ELR (cell line): Measurements from ENCODE around the gene ADGRE3.
A peak's percentile ranks its signal among the peaks of the same experiment; 100 is the strongest.

ENCODE experiments used
- DNase-seq: peaks from one replicate; pipeline ENCODE4 v3.0.0-alpha.2; 2015; ENCODE audit warnings: low read depth

The ADGRE3 gene, protein sequence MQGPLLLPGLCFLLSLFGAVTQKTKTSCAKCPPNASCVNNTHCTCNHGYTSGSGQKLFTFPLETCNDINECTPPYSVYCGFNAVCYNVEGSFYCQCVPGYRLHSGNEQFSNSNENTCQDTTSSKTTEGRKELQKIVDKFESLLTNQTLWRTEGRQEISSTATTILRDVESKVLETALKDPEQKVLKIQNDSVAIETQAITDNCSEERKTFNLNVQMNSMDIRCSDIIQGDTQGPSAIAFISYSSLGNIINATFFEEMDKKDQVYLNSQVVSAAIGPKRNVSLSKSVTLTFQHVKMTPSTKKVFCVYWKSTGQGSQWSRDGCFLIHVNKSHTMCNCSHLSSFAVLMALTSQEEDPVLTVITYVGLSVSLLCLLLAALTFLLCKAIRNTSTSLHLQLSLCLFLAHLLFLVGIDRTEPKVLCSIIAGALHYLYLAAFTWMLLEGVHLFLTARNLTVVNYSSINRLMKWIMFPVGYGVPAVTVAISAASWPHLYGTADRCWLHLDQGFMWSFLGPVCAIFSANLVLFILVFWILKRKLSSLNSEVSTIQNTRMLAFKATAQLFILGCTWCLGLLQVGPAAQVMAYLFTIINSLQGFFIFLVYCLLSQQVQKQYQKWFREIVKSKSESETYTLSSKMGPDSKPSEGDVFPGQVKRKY

DNA sequence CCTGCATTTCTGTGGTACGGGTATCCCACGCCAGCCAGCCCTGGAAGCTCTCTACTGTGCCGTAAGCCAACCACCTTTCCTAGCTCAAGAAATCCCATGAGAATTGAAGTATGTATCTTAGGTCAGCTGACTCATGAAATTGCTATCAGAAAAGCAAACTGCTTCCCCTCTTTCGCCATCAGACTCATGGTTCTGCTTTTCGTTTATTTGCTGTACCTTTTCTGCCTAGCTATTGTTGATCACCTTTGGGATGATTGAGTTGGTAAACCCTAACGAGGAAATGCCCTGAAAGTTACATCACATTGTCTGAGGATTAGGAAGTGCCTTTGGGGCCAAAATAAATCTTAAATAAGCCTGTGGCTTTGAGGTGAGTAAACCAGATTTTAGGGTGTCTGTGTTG lies at the start of gene ADGRE3:
ADGRE3 (minus strand) TSS at position 81 of the 400 bp plus-strand sequence; CDS start at position 7, 74 bp downstream.
- DNase-seq = no peak

DNA sequence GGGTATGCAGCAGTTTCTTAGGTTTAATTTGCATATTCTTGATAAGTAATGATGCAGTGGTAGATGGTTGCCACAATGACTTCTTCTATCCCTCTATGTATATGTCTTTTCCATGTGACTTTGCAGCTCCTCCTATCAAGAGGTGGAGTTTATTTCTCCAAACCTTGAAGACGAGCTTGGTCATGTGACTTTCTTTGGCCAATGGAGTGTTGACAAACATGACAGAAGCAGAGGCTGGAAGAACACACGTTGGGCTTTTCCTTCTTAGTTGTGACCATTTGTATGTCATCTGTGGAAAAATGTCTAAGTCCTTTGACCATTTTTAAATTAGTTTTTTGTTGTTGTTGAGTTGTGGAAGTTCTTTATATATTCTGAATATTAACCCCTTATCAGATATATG lies 47.5 kb upstream of the ADGRE3 start:
- DNase-seq = no peak

DNA sequence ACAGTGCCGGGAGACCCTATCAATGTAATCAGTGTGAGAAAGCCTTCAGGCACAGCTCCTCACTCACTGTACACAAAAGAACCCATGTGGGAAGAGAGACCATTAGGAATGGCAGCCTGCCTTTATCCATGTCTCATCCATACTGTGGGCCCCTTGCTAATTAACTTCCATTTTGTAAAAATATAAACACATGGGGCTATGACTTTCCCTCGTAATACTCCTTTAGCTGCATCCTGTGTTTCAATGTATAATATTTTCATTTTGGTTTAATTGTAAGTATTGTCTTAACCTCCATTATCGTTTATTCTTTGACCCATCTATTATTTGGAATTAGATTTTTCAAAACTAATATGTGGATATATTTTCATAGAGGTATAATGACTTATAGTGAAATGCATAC lies 44.5 kb upstream of the ADGRE3 start:
- no peak for DNase-seq

DNA sequence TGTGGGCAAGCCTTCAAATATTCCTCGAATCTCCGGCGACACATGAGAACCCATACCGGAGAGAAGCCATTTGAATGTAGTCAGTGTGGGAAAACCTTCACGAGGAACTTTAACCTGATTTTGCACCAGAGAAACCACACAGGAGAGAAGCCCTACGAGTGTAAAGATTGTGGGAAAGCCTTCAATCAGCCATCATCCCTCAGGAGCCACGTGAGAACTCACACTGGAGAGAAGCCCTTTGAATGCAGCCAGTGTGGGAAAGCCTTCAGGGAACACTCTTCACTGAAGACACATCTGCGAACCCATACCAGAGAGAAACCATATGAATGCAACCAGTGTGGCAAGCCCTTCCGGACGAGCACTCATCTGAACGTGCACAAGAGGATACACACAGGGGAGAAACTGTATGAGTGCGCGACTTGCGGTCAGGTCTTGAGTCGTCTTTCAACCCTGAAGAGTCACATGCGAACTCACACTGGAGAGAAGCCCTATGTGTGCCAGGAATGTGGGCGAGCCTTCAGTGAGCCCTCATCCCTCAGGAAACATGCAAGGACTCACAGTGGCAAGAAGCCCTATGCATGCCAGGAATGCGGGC lies 44.0 kb upstream of the ADGRE3 start:
- DNase-seq = no peak

DNA sequence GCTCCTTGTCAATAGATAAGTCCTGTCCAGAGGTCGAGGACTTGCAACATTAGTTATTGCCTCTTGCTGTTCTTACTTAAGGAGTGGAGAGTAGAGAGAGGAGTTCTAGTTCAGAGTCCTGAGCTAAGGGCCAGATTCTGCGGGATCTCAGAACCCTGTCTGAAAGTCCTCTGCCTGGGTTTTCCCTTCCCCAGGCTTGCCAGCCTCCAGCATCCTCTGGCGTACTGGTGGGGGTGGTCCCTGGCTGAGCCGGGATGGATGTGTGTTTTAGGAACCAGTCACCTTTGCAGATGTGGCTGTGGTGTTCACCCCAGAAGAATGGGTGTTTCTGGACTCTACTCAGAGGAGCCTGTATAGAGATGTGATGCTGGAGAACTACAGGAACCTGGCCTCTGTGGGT lies 41.2 kb upstream of the ADGRE3 start:
- DNase-seq = no peak

DNA sequence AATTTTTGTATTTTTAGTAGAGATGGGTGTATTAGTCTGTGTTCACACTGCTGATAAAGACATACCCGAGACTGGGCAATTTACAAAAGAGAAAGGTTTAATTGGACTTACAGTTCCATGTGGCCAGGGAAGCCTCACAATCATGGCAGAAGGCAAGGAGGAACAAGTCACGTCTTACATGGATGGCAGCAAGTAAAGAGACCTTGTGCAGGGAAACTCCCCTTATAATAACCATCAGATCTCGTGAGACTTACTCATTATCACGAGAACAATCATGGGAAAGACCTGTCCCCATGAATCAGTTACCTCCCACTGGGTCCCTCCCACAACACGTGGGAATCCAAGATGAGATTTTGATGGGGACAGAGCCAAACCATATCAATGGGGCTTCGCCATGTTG lies 29.8 kb upstream of the ADGRE3 start:
- DNase-seq = no peak

DNA sequence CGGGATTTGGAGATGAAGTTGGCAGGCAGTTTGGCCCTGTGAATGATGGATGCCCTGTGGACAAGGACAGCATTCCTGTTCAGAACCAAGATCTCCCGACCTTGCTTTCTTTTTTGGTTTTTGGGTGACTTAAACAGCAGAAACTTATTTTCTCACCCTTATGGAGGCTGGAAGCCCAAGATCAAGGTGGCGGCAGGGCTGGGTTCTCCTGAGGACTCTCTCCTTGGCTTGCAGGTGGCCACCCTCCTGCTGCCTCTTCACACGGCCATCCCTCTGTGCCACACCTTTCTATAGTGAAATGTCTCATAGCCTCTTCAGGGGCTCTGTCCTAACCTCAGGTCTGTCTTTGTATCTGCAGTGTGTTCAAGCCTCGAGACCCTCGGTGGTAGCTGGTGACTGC lies 29.2 kb upstream of the ADGRE3 start:
- DNase-seq = no peak

DNA sequence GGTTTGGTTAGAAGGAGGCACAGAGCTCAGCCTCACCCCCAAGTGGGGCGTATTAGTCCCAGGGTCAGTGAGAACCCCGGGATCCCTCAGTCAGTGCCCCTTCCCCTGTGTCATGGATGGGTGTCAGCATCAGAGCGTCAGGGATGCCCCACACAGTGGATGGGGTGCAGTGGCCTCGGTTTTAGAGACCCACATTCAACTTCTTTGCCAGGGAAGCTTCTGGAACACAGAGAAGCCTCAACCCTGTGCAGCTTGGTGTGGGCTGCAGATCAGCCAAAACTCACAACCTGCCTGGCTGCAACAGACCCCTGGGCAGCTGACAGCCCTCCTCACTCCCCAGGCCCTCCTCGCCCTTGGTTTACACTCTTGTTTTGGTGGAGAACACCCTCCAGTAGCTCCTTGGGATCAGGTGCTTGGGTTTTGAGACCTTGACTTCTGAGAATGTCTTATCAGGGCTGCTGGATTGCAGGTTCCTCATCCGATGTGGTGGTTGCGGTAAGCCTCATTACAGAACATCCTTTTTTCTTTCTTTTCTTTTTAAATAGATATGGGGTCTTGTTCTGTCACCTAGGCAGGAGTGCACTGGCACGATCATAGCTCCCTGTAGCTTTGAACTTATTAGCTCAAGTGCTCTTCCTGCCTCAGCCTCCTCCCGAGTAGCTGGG lies 26.2 kb upstream of the ADGRE3 start:
- DNase-seq = no peak

DNA sequence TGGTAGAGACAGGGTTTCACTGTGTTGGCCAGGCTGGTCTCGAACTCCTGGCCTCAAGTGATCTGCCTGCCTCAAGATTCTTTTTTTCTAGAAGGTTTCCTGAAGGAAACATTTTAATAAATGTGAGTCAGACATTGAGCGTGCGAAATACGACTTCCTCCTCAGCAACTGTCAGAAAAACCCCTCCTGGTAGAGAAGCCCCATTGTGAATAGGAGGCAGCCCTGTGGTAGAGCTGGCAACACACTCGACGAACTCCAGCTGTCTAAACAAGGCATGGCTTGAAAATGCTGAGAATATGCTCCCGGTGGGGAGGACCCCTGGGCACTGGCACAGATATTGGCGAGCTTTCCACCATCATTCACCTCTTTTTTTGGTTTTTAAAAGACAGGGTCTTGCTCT lies 25.0 kb upstream of the ADGRE3 start:
- no peak for DNase-seq

DNA sequence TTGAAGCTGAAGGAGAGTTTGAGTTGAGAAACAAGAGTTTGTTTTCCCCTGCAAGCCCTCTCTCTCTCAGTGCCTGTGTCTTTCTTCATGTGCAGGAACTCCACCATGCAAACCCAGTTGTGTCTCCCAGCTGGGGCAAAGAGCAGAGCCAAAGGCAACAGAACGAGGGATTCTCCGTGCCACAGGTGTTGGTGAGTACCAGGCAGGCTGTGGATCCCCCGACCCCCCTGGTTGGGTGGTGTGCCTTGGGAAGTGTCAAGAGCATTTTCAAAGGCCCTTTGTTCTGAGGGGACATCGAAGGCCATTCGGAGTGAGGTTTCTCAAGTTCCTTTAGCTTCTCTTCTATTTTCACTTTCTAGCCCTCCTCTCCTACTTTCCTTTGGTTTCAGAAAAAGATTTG lies 20.8 kb upstream of the ADGRE3 start:
- no peak for DNase-seq

DNA sequence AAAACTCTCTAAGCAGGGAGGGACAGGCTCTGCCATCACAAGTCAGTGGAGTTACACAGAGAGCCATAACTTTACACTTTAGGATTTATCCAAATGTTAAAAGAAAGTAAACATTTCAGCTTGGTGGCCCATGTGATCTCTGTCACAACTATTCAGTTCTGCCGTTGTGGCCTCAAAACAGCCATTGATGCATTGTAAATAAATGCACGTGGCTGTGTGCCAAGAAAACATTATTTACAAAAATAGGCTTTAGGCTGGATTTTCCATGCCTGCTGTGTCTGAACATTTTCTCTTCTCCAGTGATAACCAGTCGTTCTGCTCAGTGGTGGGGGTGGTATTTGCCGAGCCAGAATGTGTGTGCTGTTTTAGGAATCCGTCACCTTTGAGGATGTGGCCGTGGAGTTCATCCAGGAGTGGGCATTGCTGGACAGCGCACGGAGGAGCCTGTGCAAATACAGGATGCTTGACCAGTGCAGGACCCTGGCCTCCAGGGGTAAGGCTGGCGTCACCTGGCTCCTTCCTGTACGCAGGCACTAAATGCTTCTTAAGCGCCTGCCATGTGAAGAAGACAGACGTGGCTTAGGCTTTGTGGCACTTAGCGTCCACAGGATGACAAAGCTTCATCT lies 20.1 kb upstream of the ADGRE3 start:
- DNase-seq = no peak

DNA sequence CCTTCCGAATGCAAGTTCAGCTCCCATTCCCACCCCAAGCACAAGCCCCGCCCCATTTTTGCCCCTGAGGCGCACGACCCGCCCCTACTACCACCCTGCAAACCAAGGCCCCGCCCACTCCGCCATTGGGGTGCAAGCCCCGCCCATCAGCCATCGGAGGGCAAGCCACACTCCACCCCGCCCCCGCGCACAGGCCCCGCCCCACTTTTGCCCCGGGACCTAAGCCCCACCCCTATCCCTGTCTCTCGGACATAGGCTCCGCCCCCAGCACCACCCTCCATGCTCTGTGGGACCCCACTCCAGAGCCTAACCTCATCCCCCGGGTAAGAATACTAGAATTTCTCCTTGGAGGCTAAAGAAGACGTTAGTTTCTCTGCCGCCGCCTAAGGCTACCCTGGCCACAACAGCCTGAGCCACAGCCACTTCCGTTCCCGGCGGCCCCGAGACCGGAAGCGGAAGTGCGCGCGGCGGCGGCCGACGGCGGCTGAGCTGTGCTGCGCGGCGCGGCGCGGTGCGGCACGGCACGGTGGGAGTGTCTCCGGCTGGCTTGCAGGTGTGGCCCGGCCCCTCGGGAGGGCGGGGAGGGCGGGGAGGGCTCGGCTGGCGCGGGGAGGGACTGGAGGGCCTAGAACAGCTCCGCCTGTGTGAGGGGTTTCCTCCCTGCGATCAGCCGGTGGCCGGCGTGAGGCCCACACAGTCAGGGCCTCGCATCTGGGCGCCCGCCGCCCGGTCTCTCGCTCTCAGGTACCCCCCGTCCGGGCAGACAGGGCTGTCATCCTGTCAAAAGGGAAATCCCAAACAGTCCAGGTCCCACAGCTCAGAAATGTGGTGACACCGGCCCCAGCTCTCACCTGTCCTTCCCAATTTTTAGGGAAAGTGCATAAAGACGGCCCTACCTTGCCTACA lies 15.2 kb upstream of the ADGRE3 start, which contains the start of gene ZNF333:
ZNF333 (plus strand) TSS at position 451 of the 906 bp plus-strand sequence. CDS start 3,444 bp downstream, outside the sequence.
- peak; percentile 91 for DNase-seq

DNA sequence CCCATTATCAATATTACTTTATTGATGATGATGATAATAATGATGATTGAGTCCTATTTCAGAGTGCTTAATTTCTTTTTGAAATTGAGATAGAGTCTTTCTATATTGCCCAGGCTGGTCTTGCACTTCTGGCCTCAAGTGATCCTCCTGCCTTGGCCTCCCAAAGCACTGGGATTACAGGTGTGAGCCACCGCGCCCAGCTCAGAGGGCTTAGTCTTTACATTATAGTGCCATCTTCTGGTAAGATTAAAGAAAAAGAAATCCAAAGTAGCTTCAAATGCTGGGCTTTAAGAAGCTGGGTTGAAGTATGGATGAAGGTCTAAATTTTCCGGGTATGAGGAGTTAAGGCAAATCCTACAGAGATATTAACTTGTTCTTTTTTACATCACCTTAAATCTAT lies 11.8 kb upstream of the ADGRE3 start:
- peak; percentile 51 for DNase-seq

DNA sequence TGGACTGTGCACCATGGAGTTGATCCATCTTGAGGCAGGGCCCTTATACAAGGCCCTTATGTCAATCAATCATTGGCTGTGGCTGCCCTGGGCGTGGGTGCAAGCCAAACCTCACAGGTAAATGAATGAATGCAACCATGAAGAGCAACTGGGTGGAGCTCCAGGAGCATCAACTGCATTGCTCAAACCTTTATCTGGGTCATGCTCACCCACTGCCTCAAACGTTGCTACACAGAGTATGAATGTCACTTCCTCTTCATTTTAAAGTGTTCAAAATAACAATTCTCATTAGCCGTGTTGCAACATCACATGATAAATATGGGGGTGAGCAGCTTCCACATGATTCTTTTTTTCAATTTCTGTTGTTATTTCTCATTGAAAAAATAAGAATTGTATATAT lies 8.8 kb upstream of the ADGRE3 start:
- DNase-seq = no peak

DNA sequence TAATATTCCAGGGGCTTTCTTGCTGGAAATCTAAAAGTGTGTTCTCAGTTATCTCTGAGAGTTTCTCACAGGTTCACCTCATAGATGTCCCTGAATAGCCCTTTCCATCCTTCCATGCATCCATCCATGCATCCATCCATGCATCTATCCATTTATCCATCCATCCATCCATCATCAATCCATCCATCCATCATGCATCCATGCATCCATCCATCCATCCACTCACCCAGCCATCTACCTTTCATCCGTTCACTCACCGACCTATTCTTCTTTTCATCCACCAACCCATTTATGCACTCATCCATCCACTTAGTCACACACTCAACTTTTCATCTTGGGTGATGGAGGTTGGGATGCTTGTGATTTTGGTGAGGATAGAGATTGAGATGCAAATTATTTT lies 7.4 kb upstream of the ADGRE3 start:
- DNase-seq = no peak

DNA sequence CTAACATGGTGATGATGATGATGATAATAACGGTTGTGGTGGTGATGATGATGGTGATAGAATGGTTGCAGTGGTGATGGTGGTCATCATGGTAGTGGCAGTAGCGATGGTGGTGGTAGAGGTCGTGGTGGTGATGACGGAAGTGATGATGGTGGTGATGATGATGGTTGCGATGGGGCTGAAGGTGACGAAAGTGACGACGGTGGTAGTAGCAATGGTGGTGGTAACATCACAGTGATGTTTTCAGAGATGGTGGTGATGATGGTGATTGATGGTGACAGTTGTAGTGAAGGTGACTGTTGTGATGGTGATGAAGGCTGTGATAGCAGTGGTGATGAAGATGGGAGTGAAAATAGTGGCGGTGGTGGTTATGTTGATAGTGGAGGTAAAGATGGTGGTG lies 3.6 kb upstream of the ADGRE3 start:
- no peak for DNase-seq

DNA sequence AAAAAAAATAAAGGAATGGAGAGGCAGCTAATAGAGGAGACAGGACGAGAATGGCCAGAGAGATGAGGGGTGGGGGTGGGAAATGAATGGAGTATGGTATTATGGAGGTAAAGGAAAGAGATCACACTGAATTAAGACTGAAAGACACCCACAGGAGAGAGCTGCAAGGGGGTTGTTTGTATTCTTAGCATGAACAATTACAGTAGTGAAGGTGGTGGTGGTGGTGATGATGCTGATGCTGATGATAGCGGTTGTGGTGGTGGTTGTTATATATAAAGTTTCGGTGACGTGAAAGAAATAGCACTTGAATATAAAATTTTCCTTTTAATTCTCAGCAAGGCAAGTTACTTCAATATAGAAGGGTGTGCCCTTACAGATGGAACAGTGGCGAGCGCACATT lies 2.8 kb upstream of the ADGRE3 start:
- no peak for DNase-seq

DNA sequence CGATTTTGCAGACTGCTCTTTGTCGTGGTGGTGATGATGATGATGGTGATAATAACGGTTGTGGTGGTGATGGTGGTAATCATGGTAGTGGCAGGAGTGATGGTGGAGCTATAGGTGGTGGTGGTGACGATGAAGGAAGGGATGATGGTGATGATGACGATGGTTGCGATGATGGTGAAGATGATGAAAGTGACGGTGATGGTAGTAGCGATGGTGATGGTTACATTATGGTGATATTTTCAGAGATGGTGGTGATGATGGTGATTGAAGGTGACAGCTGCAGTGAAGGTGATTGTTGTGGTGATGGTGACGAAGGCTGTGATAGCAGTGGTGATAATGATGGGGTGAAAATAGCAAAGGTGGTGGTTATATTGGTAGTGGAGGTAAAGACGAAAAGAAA lies 2.1 kb upstream of the ADGRE3 start:
- DNase-seq = no peak

DNA sequence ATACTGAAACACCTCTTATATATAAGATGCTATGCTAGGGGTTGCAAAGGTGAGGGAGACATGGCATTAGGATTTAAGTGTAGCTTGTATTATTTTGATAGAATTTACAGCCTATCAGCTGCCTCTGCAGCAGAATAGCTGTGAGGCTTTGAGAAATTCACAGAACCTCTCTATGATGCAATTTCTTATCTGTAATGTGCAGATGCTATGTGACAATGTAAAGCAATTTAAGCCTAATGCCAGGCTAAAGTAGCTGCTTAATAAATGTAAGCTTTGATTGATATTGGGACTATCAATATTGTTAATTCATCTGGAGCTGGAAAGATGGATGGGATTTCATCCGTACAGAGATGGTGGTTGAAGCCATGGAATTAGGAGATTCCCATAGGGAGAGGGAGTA lies 1.6 kb downstream of the ADGRE3 start:
- no peak for DNase-seq

DNA sequence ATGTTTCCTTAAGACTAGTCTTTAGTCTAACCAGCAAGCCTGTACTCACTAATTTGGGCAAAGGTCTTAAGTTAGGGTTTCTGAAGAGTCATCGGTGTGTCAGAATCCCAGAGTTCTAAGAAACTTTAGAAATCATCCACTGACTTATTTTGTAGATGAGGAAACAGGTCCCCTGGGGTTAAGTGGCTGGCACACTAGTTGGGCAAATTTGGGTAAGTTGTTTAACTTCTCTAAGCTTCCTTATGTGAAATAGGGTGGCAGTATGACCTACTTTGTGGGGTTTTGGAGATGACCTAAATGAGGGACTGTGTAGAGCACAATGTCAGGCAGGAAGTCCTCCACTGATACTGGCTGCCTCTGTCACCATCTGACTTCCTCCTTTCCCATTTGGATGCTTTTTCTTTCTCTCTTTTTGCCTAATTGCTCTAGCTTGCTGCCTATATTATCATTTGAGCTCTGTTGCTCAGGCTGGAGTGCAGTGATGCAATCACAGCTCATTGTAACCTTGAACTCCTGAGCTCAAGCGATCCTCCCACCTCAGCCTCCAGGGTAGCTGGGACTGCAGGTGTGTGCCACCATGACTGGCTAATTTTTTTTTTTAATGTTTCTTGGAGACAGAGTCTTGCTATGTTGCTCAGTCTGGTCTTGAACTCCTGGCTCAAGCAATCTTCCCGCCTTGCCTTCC lies 2.3 kb downstream of the ADGRE3 start:
- DNase-seq = no peak

DNA sequence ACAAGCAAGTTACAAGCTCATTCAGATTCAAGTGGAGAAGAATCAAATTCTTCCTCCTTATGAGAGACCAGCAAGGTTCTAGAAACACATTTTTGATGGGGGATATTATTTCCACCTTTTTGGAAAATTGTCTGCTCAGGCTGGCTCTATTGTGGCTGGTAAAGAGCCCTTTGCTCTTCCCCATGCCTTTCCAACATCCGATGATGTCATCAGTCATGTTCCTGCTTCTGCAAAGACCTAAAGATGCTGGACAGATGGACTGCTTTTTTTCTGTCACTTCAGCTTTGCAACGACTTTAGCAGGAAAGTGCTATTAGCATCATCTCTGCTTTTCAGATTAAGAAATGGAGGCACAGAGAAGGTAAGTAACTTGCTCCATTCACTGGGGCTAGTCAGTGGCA lies 4.2 kb downstream of the ADGRE3 start:
- DNase-seq = no peak
